ENCODE measurements around the gene ZNF629. TPM values are rescaled to one million over a fixed set of nuclear protein-coding genes. Genes with fewer than 3 reads are reported as not detected.

Gene ZNF629
- total and polyA plus RNA-seq, 11 donors, result 11.2 to 30.9 (median 19.9) TPM

DNA sequence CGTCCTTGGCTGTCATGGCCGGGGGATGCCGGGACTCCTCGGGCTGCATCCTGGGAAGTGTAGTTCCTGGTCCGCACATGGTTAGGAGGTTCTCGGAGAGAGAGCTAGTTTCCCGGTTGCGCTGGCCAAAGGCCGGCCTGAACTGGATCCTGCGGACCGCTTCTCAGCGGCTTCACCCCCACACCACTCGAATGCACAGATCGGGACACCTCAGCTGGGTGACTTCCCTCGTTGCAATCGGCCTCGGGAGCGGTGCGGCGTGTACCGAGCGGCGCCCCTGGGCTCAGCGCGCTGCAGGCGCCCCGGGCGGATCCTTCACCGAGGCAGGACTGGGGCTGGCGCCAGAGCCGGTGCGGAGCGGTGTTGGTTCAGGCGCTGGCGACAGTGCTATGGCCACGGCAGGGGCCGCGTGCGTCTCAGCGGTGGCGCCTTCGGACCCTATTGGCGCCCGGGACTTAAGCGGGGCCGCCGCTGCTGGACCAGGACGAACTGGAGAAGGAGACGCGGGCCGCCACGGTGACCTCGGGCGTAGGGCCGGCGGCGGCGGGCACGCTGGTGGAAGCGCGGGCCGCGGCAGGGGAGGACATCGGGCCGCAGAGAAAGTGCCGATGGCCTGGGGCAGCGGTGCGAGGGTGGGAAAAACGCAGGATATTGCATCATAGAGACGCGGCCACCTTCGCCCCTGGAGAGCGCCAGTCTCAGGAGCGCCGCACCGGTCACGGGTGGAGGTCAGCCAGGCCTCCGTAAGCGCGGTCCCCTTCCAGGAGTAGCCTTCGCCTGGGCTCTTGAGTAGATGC is 11.4 kb downstream of the ZNF629 start:
- intact Hi-C loops (cut with DNase I), result loop anchor here in 1 of 10 donors (1.0 to 5.0 kb wide), 2 partner anchors 37 to 147 kb away; no protein-coding TSS in a partner anchor
- no peaks in the 10 kb centered on the region for H3K27me3 ChIP-seq
- peak; percentile 78 to 89 (median 86) for ATAC-seq
- peaks cover 3 to 42% (median 38%) of the 10 kb centered on the region in 9 donors for H3K36me3 ChIP-seq
- WGBS, 4 donors, result 0 to 3% (median 1%) methylated on average over 13 to 81 of the region's 81 CpGs
- TF ChIP-seq, protein P1, sequence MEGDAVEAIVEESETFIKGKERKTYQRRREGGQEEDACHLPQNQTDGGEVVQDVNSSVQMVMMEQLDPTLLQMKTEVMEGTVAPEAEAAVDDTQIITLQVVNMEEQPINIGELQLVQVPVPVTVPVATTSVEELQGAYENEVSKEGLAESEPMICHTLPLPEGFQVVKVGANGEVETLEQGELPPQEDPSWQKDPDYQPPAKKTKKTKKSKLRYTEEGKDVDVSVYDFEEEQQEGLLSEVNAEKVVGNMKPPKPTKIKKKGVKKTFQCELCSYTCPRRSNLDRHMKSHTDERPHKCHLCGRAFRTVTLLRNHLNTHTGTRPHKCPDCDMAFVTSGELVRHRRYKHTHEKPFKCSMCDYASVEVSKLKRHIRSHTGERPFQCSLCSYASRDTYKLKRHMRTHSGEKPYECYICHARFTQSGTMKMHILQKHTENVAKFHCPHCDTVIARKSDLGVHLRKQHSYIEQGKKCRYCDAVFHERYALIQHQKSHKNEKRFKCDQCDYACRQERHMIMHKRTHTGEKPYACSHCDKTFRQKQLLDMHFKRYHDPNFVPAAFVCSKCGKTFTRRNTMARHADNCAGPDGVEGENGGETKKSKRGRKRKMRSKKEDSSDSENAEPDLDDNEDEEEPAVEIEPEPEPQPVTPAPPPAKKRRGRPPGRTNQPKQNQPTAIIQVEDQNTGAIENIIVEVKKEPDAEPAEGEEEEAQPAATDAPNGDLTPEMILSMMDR (IDR thresholded peaks at IDR 0.05), result peak in 1 of 12 donors; percentile 6
- TF ChIP-seq POLR2A (IDR thresholded peaks at IDR 0.05), result peak in 1 of 2 donors; percentile 55
- H3K27ac ChIP-seq, result peak overlapping the region; percentile 67 to 99 (median 92)
- peak; percentile 87 to 92 (median 89) for DNase-seq
- H3K9me3 ChIP-seq, result no peaks in the 10 kb centered on the region
- peaks cover 0 to 41% (median 23%) of the 10 kb centered on the region in 12 donors for H3K4me1 ChIP-seq
- peak overlapping the region; percentile 61 to 93 (median 78) for H3K4me3 ChIP-seq

DNA sequence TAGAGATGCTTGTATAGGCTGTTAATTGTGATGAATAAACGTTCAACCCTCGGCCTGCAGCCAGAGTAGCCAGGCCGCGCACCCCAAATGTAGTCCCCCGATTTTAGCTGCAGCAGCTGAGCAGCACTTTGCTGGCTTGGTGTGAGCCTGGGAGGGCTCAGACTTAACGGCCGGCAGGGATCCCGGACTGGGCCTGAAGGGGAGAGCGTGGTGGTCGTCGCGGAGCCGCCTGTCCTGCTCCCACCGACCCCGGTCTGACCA is 11.9 kb downstream of the ZNF629 start:
- H3K4me1 ChIP-seq, result peaks cover 0 to 41% (median 23%) of the 10 kb centered on the region in 12 donors
- peaks cover 3 to 47% (median 43%) of the 10 kb centered on the region in 9 donors for H3K36me3 ChIP-seq
- peak overlapping the region; percentile 67 to 99 (median 92) for H3K27ac ChIP-seq
- no peaks in the 10 kb centered on the region for H3K9me3 ChIP-seq
- ATAC-seq, result no peak
- 5 to 40% (median 6%) methylated on average over 1 to 15 of the region's 15 CpGs for WGBS, 4 donors
- intact Hi-C loops (cut with DNase I), result loop anchor here in 1 of 10 donors (1.0 to 5.0 kb wide), 2 partner anchors 37 to 147 kb away; no protein-coding TSS in a partner anchor
- DNase-seq, result no peak
- TF ChIP-seq, protein P1 (IDR thresholded peaks at IDR 0.05), result no peak
- no peak for TF ChIP-seq POLR2A (IDR thresholded peaks at IDR 0.05)
- peak overlapping the region; percentile 61 to 93 (median 78) for H3K4me3 ChIP-seq
- no peaks in the 10 kb centered on the region for H3K27me3 ChIP-seq

- DNase-seq, result peak in 2 of 5 donors; percentile 57 to 62
- ATAC-seq, result peak; percentile 24 to 69 (median 38)
- 42 to 63% (median 48%) methylated on average over 7 to 8 of the region's 8 CpGs for WGBS, 4 donors
- intact Hi-C loops (cut with DNase I), result loop anchor here in 2 of 10 donors (1.0 to 5.0 kb wide), 3 partner anchors 33 to 148 kb away; no protein-coding TSS in a partner anchor
- Histone ChIP-seq H3K4me3 (peak overlapping the region; percentile 61 to 93 (median 78)), H3K27ac (peak overlapping the region; percentile 67 to 99 (median 92)), H3K27me3 (no peaks in the 10 kb centered on the region), H3K9me3 (no peaks in the 10 kb centered on the region), H3K4me1 (peaks cover 0 to 41% (median 23%) of the 10 kb centered on the region in 12 donors), H3K36me3 (peaks cover 3 to 52% (median 48%) of the 10 kb centered on the region in 9 donors)
- TF ChIP-seq POLR2A (IDR thresholded peaks at IDR 0.05), result no peak
- TF ChIP-seq, protein P1 (IDR thresholded peaks at IDR 0.05), result no peak
Measured at GRCh38 chr16:30774367-30775130, 12.5 kb downstream of the ZNF629 start.
